Measurements from ENCODE around the gene RGS3. TPM values are rescaled to one million over a fixed set of nuclear protein-coding genes. Genes with fewer than 3 reads are reported as not detected.
A peak's percentile ranks its signal among the peaks of the same experiment; 100 is the strongest.

RGS3 gene
- total and polyA plus RNA-seq, 2 of the 13 experiments (the other 11 are each of a cell fraction or from before 2014, with no cell fraction given), result 17.1 to 28.8 TPM

- TF ChIP-seq BRD4 (CRISPR knock-in tag; IDR thresholded peaks at IDR 0.05) (no peak), ZBTB37 (CRISPR knock-in tag; IDR thresholded peaks at IDR 0.05) (no peak), ZNF275 (CRISPR knock-in tag; IDR thresholded peaks at IDR 0.05; ENCODE audit: borderline replicate concordance) (no peak), GPBP1L1 (CRISPR knock-in tag; IDR thresholded peaks at IDR 0.05) (no peak), GMEB1 (CRISPR knock-in tag; IDR thresholded peaks at IDR 0.05; ENCODE audit: borderline replicate concordance) (no peak), BCL3 (CRISPR knock-in tag; IDR thresholded peaks at IDR 0.05) (no peak), CHCHD3 (CRISPR knock-in tag; IDR thresholded peaks at IDR 0.05) (no peak), PCBP2 (optimal IDR thresholded peaks at IDR 0.05; ENCODE audit: low read depth, low read length, poor library complexity, severe bottlenecking) (no peak), SRSF4 (IDR thresholded peaks at IDR 0.05; ENCODE audit: low read depth, low read length, poor library complexity, severe bottlenecking) (no peak), ZNF614 (CRISPR knock-in tag; IDR thresholded peaks at IDR 0.05; ENCODE audit: borderline replicate concordance) (no peak), ZNF431 (CRISPR knock-in tag; IDR thresholded peaks at IDR 0.05; ENCODE audit: borderline replicate concordance, low read depth) (no peak), ZNF33B (CRISPR knock-in tag; IDR thresholded peaks at IDR 0.05) (no peak), TCF7 (IDR thresholded peaks at IDR 0.05; ENCODE audit: low read depth) (no peak), PAXIP1 (CRISPR knock-in tag; conservative IDR thresholded peaks at IDR 0.05) (peak; percentile 27; the same call in 1 of the 2 replicates), ZFY (CRISPR knock-in tag; IDR thresholded peaks at IDR 0.05) (peak; percentile 14; the same call in 1 of the 2 replicates), RXRB (CRISPR knock-in tag; IDR thresholded peaks at IDR 0.05; ENCODE audit: borderline replicate concordance) (peak; percentile 13; the same call in 1 of the 2 replicates), CREBL2 (CRISPR knock-in tag; IDR thresholded peaks at IDR 0.05; ENCODE audit: borderline replicate concordance) (no peak)
Measured at GRCh38 chr9:113508111-113508749, 44.7 kb downstream of the RGS3 start (continued).
